Measurements from ENCODE around the gene FBLN7.

FBLN7 gene

GRCh38 chr2:112153179-112153490 lies 14.9 kb downstream of the FBLN7 start:
- no peak for TF ChIP-seq NFIC (IDR thresholded peaks at IDR 0.05)
- TF ChIP-seq TCF12 (IDR thresholded peaks at IDR 0.05; ENCODE audit: low read depth) = no peak
- no peak for TF ChIP-seq EGR1 (IDR thresholded peaks at IDR 0.05)
- TF ChIP-seq TAF1 (IDR thresholded peaks at IDR 0.05; ENCODE audit: low read depth) = no peak
- TF ChIP-seq CEBPB (IDR thresholded peaks at IDR 0.05) = no peak
- TF ChIP-seq ZBTB7A (IDR thresholded peaks at IDR 0.05; ENCODE audit: low read depth) = no peak
- no peak for TF ChIP-seq RAD21 (IDR thresholded peaks at IDR 0.05; ENCODE audit: low read depth)
- no peak for TF ChIP-seq EP300 (IDR thresholded peaks at IDR 0.05; ENCODE audit: borderline replicate concordance)
- TF ChIP-seq CREB1 (IDR thresholded peaks at IDR 0.05; ENCODE audit: low read depth) = no peak
- TF ChIP-seq FOXM1 (IDR thresholded peaks at IDR 0.05; ENCODE audit: borderline replicate concordance, low read depth) = no peak
- no peak for TF ChIP-seq TEAD4 (IDR thresholded peaks at IDR 0.05)
- no peak for TF ChIP-seq MAX (IDR thresholded peaks at IDR 0.05)
- no peak for TF ChIP-seq REST (IDR thresholded peaks at IDR 0.05; ENCODE audit: low read depth)
- TF ChIP-seq USF1 (IDR thresholded peaks at IDR 0.05) = no peak
- no peak for TF ChIP-seq YY1 (IDR thresholded peaks at IDR 0.05; ENCODE audit: low read depth)

- TF ChIP-seq ZBTB7A (IDR thresholded peaks at IDR 0.05; ENCODE audit: low read depth) (no peak), TEAD4 (IDR thresholded peaks at IDR 0.05) (no peak), NFIC (IDR thresholded peaks at IDR 0.05) (no peak)
Measured at GRCh38 chr2:112153501-112153900, 15.3 kb downstream of the FBLN7 start.

- TF ChIP-seq EP300 (IDR thresholded peaks at IDR 0.05; ENCODE audit: borderline replicate concordance) = no peak
- no peak for TF ChIP-seq RAD21 (IDR thresholded peaks at IDR 0.05; ENCODE audit: low read depth)
- TF ChIP-seq TEAD4 (IDR thresholded peaks at IDR 0.05) = no peak
- TF ChIP-seq MAX (IDR thresholded peaks at IDR 0.05) = no peak
- TF ChIP-seq CREB1 (IDR thresholded peaks at IDR 0.05; ENCODE audit: low read depth) = no peak
- TF ChIP-seq NFIC (IDR thresholded peaks at IDR 0.05) = no peak
- TF ChIP-seq ZBTB7A (IDR thresholded peaks at IDR 0.05; ENCODE audit: low read depth) = no peak
- TF ChIP-seq FOXM1 (IDR thresholded peaks at IDR 0.05; ENCODE audit: borderline replicate concordance, low read depth) = no peak
- TF ChIP-seq CEBPB (IDR thresholded peaks at IDR 0.05) = no peak
- TF ChIP-seq YY1 (IDR thresholded peaks at IDR 0.05; ENCODE audit: low read depth) = no peak
- TF ChIP-seq REST (IDR thresholded peaks at IDR 0.05; ENCODE audit: low read depth) = no peak
- TF ChIP-seq TCF12 (IDR thresholded peaks at IDR 0.05; ENCODE audit: low read depth) = no peak
- TF ChIP-seq TAF1 (IDR thresholded peaks at IDR 0.05; ENCODE audit: low read depth) = no peak
- TF ChIP-seq EGR1 (IDR thresholded peaks at IDR 0.05) = no peak
- no peak for TF ChIP-seq USF1 (IDR thresholded peaks at IDR 0.05)
Measured at GRCh38 chr2:112154246-112155117, 16.3 kb downstream of the FBLN7 start.

- TF ChIP-seq YY1 (IDR thresholded peaks at IDR 0.05; ENCODE audit: low read depth) (no peak), REST (IDR thresholded peaks at IDR 0.05; ENCODE audit: low read depth) (no peak), FOXM1 (IDR thresholded peaks at IDR 0.05; ENCODE audit: borderline replicate concordance, low read depth) (no peak), EP300 (IDR thresholded peaks at IDR 0.05; ENCODE audit: borderline replicate concordance) (no peak)
Measured at GRCh38 chr2:112155331-112156151, 17.4 kb downstream of the FBLN7 start.

All from Ishikawa (cell line).